GM12878 (cell line): ENCODE data around the gene CAMK2B. TPM values are rescaled to one million over a fixed set of nuclear protein-coding genes. Genes with fewer than 3 reads are reported as not detected.

ENCODE experiments used
- ATF7 ChIP-seq: fragments of 450-650 bp; IDR thresholded peaks from 2 replicates; pipeline ENCODE4 v1.6.1; 2016; ENCODE audit warnings: low read depth, mild to moderate bottlenecking
- BHLHE40 ChIP-seq, 2 experiments: fragments of 450-650 bp in 1 of 2; IDR thresholded peaks; 2 replicates each; pipeline ENCODE4 v1.6.1; 2011 to 2017; ENCODE audit warnings: low read depth in 2 of 2, borderline replicate concordance in 1 of 2, improper control_type of control experiment in 1 of 2, low read length in 1 of 2, mild to moderate bottlenecking in 1 of 2
- CTCF ChIP-seq, 3 experiments: IDR thresholded peaks in 2 of 3; conservative IDR thresholded peaks in 1 of 3; 2 replicates each; pipeline ENCODE4 v1.5.1; 2011; ENCODE audit warnings: low read depth in 3 of 3, low read length in 3 of 3, mild to moderate bottlenecking in 3 of 3, control low read depth in 2 of 3, moderate library complexity in 2 of 3, inconsistent platforms in 1 of 3, mixed read lengths in 1 of 3; ENCODE audit not compliant: control insufficient read depth in 2 of 3, insufficient read depth in 1 of 3; ENCODE audit errors: extremely low read depth in 1 of 3
- E2F8 ChIP-seq: fragments of 450-650 bp; IDR thresholded peaks from 2 replicates; pipeline ENCODE4 v1.6.1; 2018; ENCODE audit warnings: mild to moderate bottlenecking, low read depth, moderate library complexity; ENCODE audit not compliant: partially characterized antibody
- ESRRA ChIP-seq: IDR thresholded peaks from 2 replicates; pipeline ENCODE4 v1.6.1; 2012; ENCODE audit warnings: mild to moderate bottlenecking, low read length, improper control_type of control experiment
- HDAC2 ChIP-seq: fragments of 200-600 bp; sonication (generic); IDR thresholded peaks from 2 replicates; pipeline ENCODE4 v1.6.1; 2017
- KAT2A ChIP-seq: conservative IDR thresholded peaks from 2 replicates; pipeline ENCODE4 v1.6.1; 2011; ENCODE audit warnings: low read depth, low read length; ENCODE audit not compliant: control insufficient read depth
- KLF5 ChIP-seq: fragments of 450-650 bp; IDR thresholded peaks from 2 replicates; pipeline ENCODE4 v1.6.1; 2014; ENCODE audit warnings: mild to moderate bottlenecking; ENCODE audit not compliant: partially characterized antibody
- PAX8 ChIP-seq: fragments of 450-650 bp; IDR thresholded peaks from 2 replicates; pipeline ENCODE4 v1.6.1; 2017; ENCODE audit warnings: mild to moderate bottlenecking, moderate library complexity
- SMARCA5 ChIP-seq: fragments of 450-650 bp; IDR thresholded peaks from 2 replicates; pipeline ENCODE4 v1.6.1; 2017; ENCODE audit warnings: mild to moderate bottlenecking
- STAT1 ChIP-seq: fragments of 450-650 bp; conservative IDR thresholded peaks from 2 replicates; pipeline ENCODE4 v1.6.1; 2014; ENCODE audit warnings: antibody characterized with exemption, mild to moderate bottlenecking
- TBL1XR1 ChIP-seq: IDR thresholded peaks from 2 replicates; pipeline ENCODE4 v1.6.1; 2012; ENCODE audit warnings: low read depth, low read length, improper control_type of control experiment
- ZBTB4 ChIP-seq: fragments of 450-650 bp; formaldehyde crosslinking; IDR thresholded peaks from 2 replicates; pipeline ENCODE4 v1.4.0; 2022; ENCODE audit warnings: mild to moderate bottlenecking, moderate library complexity
- polyA plus RNA-seq, 11 experiments: library from polyadenylated mRNA; depleted of rRNA in 4 of 11; unstranded in 6 of 11; stranded (reverse) in 5 of 11; fragments of >200 nt; fragmentation: Nextera tagmentation in 4 of 11; fragmentation: Illumina TruSeq in 1 of 11; extraction: Ambion mirVana in 4 of 11; extraction: Trizol in 1 of 11; gene quantifications; 1 replicate in 1 of 11; 2 replicates in 10 of 11; pipeline versions ENCODE4 v1.2.1 to v1.2.3, GENCODE V29; 2011 to 2016; ENCODE audit warnings: inconsistent platforms in 2 of 11, missing spikeins in 2 of 11, low read depth in 1 of 11
- total RNA-seq, 4 experiments: library from RNA; depleted of rRNA in 3 of 4; stranded (reverse); fragments of >200 nt in 3 of 4; fragmentation: Illumina TruSeq in 1 of 4; extraction: Trizol in 1 of 4; gene quantifications; 2 replicates each; pipeline versions ENCODE4 v1.2.1 to v1.2.3, GENCODE V29; 2013 to 2021

The CAMK2B gene
- total and polyA plus RNA-seq, 10 of the 15 experiments (the other 5 are each of a cell fraction or from before 2014, with no cell fraction given): 0.06 to 0.23 (median 0.11) TPM; not detected in 5

- TF ChIP-seq ZBTB4 (CRISPR knock-in tag): no peak
- no peak for TF ChIP-seq ATF7
- no peak for TF ChIP-seq PAX8
- no peak for TF ChIP-seq ESRRA
- no peak for TF ChIP-seq KAT2A
- no peak for TF ChIP-seq TBL1XR1
- no peak for TF ChIP-seq KLF5
- TF ChIP-seq BHLHE40 (IDR thresholded peaks at IDR 0.05; ENCODE audit: borderline replicate concordance in 1 of 2, low read depth in 2 of 2, low read length in 1 of 2): no peak
- TF ChIP-seq HDAC2: no peak
- TF ChIP-seq SMARCA5: no peak
- TF ChIP-seq CTCF (IDR thresholded peaks at IDR 0.05 in 2 of 3, conservative IDR thresholded peaks at IDR 0.05 in 1 of 3; ENCODE audit: control insufficient read depth in 2 of 3, extremely low read depth in 1 of 3, insufficient read depth in 1 of 3, low read depth in 3 of 3, low read length in 3 of 3): no peak
- no peak for TF ChIP-seq E2F8
- no peak for TF ChIP-seq STAT1
Observed at GRCh38 chr7:44212581-44213184, 112.7 kb downstream of the CAMK2B start (continued).
